NB4 (cell line): ENCODE results near the gene CWC25.
A peak's percentile ranks its signal among the peaks of the same experiment; 100 is the strongest.
"Not testable (repeated sequence)": the region's sequence is repeated elsewhere in the genome, so short reads cannot be mapped to it uniquely, and the experiment has no call there.

ENCODE experiments used
- DNase-seq: peaks from one replicate; pipeline ENCODE4 v3.0.0; 2010; ENCODE audit warnings: low read depth
- H3K4me3 ChIP-seq: one replicate; pipeline ENCODE4 v1.5.1; 2011; ENCODE audit warnings: mild to moderate bottlenecking, low read depth, low read length, moderate library complexity
- MYC ChIP-seq: IDR thresholded peaks from 2 replicates; pipeline ENCODE4 v1.6.1; 2011; ENCODE audit warnings: low read depth, low read length
- POLR2A ChIP-seq: IDR thresholded peaks from 2 replicates; pipeline ENCODE4 v1.6.1; 2011; ENCODE audit warnings: mild to moderate bottlenecking; ENCODE audit not compliant: insufficient read length; ENCODE audit errors: extremely low read depth
- TF ChIP-seq, protein P1 (sequence below): IDR thresholded peaks from 2 replicates; pipeline ENCODE4 v1.6.1; 2011; ENCODE audit warnings: low read depth, low read length
- TF ChIP-seq, protein P2 (sequence below): IDR thresholded peaks from one replicate; pipeline ENCODE4 v1.5.1; 2012; ENCODE audit warnings: low read depth, low read length

CWC25 gene

DNA sequence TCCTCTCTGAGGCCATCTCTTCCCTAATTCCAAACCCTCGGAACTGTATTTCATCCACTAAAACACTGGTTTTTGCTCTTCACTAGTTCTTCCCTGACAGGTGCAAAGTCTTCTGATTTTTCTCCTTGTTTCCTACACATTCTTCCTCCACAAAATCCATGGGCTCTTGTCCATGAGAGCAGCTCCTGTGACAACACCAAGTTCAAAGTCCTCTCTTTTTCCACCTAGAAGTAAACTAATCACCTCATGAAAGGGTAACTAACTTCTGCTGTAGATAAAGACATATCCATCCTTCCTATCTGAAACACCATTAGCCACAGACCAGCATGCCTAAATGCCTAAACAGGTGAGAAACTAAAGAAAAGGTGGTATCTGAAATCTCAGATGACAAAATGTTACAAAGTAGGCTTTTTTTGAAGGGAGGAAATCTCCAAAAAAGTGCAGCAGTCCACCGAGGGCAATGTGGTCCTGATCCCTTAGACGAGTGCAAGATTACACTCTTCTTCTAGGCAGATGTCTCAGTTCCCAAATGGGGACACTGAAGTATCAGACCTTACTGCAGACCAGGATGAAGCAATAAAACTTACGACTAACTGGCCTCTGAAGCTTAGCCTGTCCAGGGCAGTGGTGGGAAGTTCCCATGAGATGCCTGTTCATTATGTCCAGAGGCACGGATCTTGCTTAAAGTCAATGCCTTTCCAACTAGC is 28.5 kb downstream of the CWC25 start:
- TF ChIP-seq, protein P1, sequence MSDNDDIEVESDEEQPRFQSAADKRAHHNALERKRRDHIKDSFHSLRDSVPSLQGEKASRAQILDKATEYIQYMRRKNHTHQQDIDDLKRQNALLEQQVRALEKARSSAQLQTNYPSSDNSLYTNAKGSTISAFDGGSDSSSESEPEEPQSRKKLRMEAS = no peak
- no peak for TF ChIP-seq MYC
- no peak for TF ChIP-seq POLR2A
- TF ChIP-seq, protein P2, sequence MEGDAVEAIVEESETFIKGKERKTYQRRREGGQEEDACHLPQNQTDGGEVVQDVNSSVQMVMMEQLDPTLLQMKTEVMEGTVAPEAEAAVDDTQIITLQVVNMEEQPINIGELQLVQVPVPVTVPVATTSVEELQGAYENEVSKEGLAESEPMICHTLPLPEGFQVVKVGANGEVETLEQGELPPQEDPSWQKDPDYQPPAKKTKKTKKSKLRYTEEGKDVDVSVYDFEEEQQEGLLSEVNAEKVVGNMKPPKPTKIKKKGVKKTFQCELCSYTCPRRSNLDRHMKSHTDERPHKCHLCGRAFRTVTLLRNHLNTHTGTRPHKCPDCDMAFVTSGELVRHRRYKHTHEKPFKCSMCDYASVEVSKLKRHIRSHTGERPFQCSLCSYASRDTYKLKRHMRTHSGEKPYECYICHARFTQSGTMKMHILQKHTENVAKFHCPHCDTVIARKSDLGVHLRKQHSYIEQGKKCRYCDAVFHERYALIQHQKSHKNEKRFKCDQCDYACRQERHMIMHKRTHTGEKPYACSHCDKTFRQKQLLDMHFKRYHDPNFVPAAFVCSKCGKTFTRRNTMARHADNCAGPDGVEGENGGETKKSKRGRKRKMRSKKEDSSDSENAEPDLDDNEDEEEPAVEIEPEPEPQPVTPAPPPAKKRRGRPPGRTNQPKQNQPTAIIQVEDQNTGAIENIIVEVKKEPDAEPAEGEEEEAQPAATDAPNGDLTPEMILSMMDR = no peak
- peak; percentile 20 for DNase-seq
- H3K4me3 ChIP-seq = peak overlapping the region; percentile 81

DNA sequence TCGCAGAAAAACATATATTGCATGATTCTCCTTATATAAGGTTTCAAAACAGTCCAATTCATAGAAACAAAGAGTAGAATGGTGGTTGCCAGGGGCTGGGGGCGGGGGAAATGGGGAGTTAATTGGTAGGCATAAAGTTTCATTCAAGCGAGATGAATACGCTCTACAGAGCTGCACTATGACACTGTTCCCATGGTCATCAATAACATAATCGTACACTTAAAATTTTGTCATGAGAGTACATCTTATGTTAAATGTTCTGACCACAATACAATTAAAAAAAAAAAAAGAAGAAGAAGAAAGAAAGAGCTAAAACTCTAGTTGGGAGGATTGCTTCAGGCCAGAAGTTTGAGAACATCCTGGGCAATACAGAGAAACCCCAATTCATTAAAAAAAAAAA is 30.9 kb downstream of the CWC25 start:
- TF ChIP-seq POLR2A = no peak
- TF ChIP-seq, protein P1 = no peak
- TF ChIP-seq, protein P2 = no peak
- H3K4me3 ChIP-seq = no peak overlapping the region
- no peak for DNase-seq

DNA sequence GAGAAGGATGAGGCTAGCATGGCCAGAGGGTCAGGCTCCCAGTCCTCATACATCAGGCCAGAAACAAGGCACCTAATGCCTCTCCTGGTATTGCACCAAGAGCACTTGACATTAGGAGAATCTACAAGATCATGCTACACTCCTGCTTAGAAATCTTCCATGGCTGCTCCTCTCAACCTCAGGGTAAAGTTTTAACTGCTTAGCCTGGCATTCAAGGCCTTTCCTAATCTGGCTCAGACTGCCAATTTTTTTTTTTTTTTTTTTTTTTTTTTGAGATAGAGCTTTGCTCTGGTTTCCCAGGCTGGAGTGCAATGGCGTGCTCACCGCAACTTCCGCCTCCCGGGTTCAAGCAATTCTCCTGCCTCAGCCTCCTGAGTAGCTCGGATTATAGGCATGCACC is 34.0 kb downstream of the CWC25 start:
- TF ChIP-seq, protein P1 = no peak
- TF ChIP-seq, protein P2 = no peak
- TF ChIP-seq MYC (no peak), POLR2A (no peak)
- DNase-seq = no peak
- H3K4me3 ChIP-seq = no peak overlapping the region

DNA sequence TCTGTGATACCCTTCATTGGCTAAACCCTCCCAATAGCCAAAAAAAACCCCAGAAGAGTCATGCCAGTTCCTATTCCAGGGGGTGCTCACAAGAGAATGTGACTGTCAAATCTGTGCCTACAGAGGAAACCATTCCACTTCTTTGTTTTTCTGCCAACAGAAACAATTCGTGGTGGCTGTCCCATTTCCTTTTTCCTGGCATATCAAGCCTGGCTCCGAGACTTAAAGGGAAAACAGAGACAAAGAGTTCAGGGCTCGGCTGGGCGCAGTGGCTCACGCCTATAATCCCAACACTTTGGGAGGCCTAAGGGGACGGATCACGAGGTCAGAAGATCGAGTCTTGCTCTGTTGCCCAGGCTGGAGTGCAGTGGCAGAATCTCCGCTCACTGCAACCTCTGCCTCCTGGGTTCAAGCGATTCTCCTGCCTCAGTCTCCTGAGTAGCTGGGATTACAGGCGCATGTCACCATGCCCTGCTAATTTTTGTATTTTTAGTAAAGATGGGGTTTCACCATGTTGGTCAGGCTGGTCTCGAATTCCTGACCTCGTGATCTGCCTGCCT is 34.9 kb downstream of the CWC25 start:
- H3K4me3 ChIP-seq, DNase-seq: not testable (repeated sequence)

DNA sequence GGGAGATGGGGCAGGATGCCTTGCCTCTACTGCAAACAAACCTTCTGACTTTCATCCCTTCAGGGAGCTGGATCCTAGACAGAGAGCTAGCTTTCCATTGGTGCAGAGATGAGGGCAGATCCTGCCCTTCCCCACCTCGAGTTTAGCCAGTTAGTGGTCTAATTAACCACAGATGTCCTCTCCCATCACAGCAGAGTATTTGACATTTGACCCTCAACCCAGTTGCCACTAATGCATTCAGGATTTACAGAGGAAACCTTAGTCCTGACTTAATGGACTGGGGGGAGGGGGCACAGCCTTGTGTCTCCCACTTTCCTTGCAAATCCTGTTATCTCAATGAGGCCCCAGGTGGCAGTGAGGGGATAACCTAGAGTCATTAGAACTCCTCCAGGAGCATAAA is 35.9 kb downstream of the CWC25 start:
- no peak overlapping the region for H3K4me3 ChIP-seq
- DNase-seq = no peak
- TF ChIP-seq, protein P1 = no peak
- TF ChIP-seq, protein P2 = no peak
- TF ChIP-seq POLR2A = no peak
- TF ChIP-seq MYC = no peak

- not testable (repeated sequence) for DNase-seq, H3K4me3 ChIP-seq
Observed at GRCh38 chr17:38787999-38788398, 37.1 kb downstream of the CWC25 start.

DNA sequence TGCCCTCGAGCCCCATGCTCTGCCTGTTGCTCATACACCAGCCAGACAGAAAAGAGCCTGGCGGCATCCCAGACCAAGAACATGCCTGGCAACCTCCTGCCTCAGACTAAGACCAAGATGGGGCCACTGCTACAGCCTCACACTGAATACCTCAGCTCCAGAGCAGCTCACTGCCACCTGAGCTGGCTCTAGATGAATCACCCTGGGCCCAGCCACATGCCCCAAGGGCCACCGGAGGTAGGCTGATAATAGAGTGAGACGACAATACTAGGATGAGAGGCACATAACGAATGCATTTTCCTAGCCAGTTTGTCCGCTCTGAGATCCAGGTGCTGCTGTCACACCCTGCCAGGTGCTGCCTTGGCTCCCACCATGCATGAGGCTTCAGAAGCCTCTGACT is 38.7 kb downstream of the CWC25 start:
- DNase-seq = no peak
- no peak overlapping the region for H3K4me3 ChIP-seq
- no peak for TF ChIP-seq POLR2A
- no peak for TF ChIP-seq MYC
- TF ChIP-seq, protein P1 = no peak
- TF ChIP-seq, protein P2 = no peak
